ENCODE results near the gene MYO3B.
"Not testable (repeated sequence)": the region's sequence is repeated elsewhere in the genome, so short reads cannot be mapped to it uniquely, and the experiment has no call there.

MYO3B gene

DNA sequence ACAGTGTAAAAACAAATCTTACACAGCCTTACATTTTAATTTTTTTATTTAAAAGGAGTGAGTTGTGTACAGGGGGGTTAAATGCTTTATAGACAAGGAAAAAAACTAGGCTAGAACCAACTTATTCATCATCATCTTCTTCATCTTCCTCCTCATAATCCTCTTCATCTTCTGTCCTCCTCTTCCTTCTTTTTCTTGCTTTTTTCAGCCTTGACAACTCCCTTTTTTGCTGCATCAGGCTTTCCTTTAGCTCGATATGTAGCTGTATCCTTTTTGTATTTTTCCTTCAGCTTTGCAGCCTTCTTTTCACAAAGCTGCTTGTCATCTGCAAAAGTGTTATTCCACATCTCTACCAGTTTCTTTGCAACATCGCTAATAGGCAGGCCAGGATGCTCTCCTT is 423.5 kb downstream of the MYO3B start:
- CTCF ChIA-PET: interaction anchor here (1.0 kb wide), 1 partner anchor 12 kb away, joined by 3 read pairs; no protein-coding TSS in a partner anchor
- DNase-seq (ENCODE audit: extremely low spot score): no peak

GRCh38 chr2:170605862-170606261 is 427.9 kb downstream of the MYO3B start:
- POLR2A ChIA-PET: no interaction called here

More for the DNA sequence above, 423.5 kb downstream of the MYO3B start:
- TF ChIP-seq, protein P1, sequence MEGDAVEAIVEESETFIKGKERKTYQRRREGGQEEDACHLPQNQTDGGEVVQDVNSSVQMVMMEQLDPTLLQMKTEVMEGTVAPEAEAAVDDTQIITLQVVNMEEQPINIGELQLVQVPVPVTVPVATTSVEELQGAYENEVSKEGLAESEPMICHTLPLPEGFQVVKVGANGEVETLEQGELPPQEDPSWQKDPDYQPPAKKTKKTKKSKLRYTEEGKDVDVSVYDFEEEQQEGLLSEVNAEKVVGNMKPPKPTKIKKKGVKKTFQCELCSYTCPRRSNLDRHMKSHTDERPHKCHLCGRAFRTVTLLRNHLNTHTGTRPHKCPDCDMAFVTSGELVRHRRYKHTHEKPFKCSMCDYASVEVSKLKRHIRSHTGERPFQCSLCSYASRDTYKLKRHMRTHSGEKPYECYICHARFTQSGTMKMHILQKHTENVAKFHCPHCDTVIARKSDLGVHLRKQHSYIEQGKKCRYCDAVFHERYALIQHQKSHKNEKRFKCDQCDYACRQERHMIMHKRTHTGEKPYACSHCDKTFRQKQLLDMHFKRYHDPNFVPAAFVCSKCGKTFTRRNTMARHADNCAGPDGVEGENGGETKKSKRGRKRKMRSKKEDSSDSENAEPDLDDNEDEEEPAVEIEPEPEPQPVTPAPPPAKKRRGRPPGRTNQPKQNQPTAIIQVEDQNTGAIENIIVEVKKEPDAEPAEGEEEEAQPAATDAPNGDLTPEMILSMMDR (IDR thresholded peaks at IDR 0.05; ENCODE audit: control extremely low read depth, extremely low read depth, low read depth, missing control alignments): no peak
- POLR2A ChIA-PET: no interaction called here

GRCh38 chr2:170607171-170607570 is 429.2 kb downstream of the MYO3B start:
- DNase-seq (ENCODE audit: extremely low spot score): no peak
- CTCF ChIA-PET: no interaction called here
- POLR2A ChIA-PET: no interaction called here
- TF ChIP-seq, protein P1 (IDR thresholded peaks at IDR 0.05; ENCODE audit: control extremely low read depth, extremely low read depth, low read depth, missing control alignments): no peak

More at GRCh38 chr2:170605862-170606261, 427.9 kb downstream of the MYO3B start:
- CTCF ChIA-PET: no interaction called here
- TF ChIP-seq, protein P1 (IDR thresholded peaks at IDR 0.05; ENCODE audit: control extremely low read depth, extremely low read depth, low read depth, missing control alignments): no peak
- DNase-seq (ENCODE audit: extremely low spot score): no peak

DNA sequence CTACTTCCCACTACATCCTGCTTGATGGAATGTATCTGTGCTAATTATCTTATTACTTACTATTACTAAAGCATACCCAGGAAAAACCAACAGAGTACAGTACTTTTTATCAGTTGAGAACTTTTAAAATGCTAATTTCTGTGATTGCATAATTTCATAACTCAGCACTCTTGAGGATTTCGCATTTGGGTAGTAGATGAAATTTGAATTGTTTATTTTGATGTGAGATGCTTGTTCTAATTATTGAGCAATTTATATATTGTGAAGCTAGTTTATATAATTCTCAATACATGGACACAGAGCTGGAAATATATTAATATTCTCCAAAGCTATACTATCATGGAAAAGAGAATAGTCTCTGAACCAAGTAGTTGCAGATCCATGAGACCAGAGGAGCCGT is 432.7 kb downstream of the MYO3B start:
- TF ChIP-seq, protein P1 (IDR thresholded peaks at IDR 0.05; ENCODE audit: control extremely low read depth, extremely low read depth, low read depth, missing control alignments): no peak
- CTCF ChIA-PET: no interaction called here
- no peak for DNase-seq (ENCODE audit: extremely low spot score)
- POLR2A ChIA-PET: no interaction called here

- CTCF ChIA-PET; POLR2A ChIA-PET; DNase-seq (ENCODE audit: extremely low spot score): not testable (repeated sequence)
Measured at GRCh38 chr2:170618948-170619347, 441.0 kb downstream of the MYO3B start.

- CTCF ChIA-PET; POLR2A ChIA-PET; DNase-seq (ENCODE audit: extremely low spot score): not testable (repeated sequence)
Measured at GRCh38 chr2:170635094-170635493, 457.1 kb downstream of the MYO3B start.

DNA sequence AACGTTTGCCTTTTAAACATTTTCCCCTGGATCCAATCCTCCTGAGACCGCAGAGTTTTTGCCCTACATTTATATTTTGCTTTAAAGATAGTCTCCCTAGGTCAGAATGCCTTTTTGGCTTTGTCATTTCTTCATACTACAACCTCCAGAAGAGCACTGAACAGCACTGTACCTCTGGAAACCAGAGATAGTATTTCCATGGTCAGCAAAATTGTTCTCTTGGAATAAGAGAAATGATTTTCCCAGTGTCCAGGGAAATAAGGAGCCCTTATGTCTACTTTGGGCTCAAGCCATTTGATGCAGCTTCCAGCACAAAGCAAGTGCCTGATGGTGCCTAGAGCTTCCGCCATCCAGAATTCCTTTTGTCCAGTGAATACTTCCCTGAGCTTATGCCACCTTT is 461.7 kb downstream of the MYO3B start:
- ChIA-PET CTCF (no interaction called here), POLR2A (no interaction called here)
- no peak for DNase-seq (ENCODE audit: extremely low spot score)
- TF ChIP-seq, protein P1 (IDR thresholded peaks at IDR 0.05; ENCODE audit: control extremely low read depth, extremely low read depth, low read depth, missing control alignments): no peak

GRCh38 chr2:170641961-170642360 is 464.0 kb downstream of the MYO3B start:
- DNase-seq (ENCODE audit: extremely low spot score): no peak
- TF ChIP-seq, protein P1 (IDR thresholded peaks at IDR 0.05; ENCODE audit: control extremely low read depth, extremely low read depth, low read depth, missing control alignments): no peak
- CTCF ChIA-PET: no interaction called here
- POLR2A ChIA-PET: no interaction called here
